HG02623 (cell line): ENCODE results near the gene KRTAP4-11.
"Not testable (repeated sequence)": the region's sequence is repeated elsewhere in the genome, so short reads cannot be mapped to it uniquely, and the experiment has no call there.

Experiments
- ATAC-seq: cut with Tn5 transposase; IDR thresholded peaks from one replicate; pipeline ENCODE4 v1.9.1; 2021; ENCODE audit warnings: moderate library complexity; ENCODE audit not compliant: unreplicated experiment

KRTAP4-11 gene

GRCh38 chr17:41088760-41089352 lies 29.3 kb downstream of the KRTAP4-11 start:
- ATAC-seq, result not testable (repeated sequence)

GRCh38 chr17:41084100-41084856 lies 33.9 kb downstream of the KRTAP4-11 start, which contains the start of gene KRTAP4-7:
Gene KRTAP4-7 (plus strand): TSS chr17:41084150. CDS start chr17:41084207, 57 bp downstream.
- not testable (repeated sequence) for ATAC-seq

- ATAC-seq, result not testable (repeated sequence)
Observed at GRCh38 chr17:41083427-41083826, 34.7 kb downstream of the KRTAP4-11 start.

GRCh38 chr17:41082626-41083025 lies 35.5 kb downstream of the KRTAP4-11 start:
- no peak for ATAC-seq

GRCh38 chr17:41076788-41077187 lies 41.4 kb downstream of the KRTAP4-11 start:
- no peak for ATAC-seq

- no peak for ATAC-seq
Observed at GRCh38 chr17:41073676-41074075, 44.5 kb downstream of the KRTAP4-11 start.

GRCh38 chr17:41071606-41072360 lies 46.4 kb downstream of the KRTAP4-11 start:
- no peak for ATAC-seq

GRCh38 chr17:41069031-41069430 lies 49.1 kb downstream of the KRTAP4-11 start:
- ATAC-seq, result no peak

GRCh38 chr17:41067281-41067680 lies 50.9 kb downstream of the KRTAP4-11 start:
- no peak for ATAC-seq
